IMR-90 (cell line): ENCODE results near the gene PPP1R14B. TPM values are rescaled to one million over a fixed set of nuclear protein-coding genes. Genes with fewer than 3 reads are reported as not detected.

Experiments
- ATAC-seq: fragments of 200-7000 bp; cut with Tn5 transposase; 2 replicates; pipeline ENCODE4 v1.9.1; 2020; ENCODE audit warnings: low read depth, mild to moderate bottlenecking, moderate library complexity
- BruUV-seq: library from RNA; stranded (reverse); fragments of 400-500 nt; replicated peaks from 2 replicates; lab custom pipeline; 2021; lab: Mats Ljungman, UMichigan
- CTCF ChIA-PET: fragments of 300-600 bp; formaldehyde crosslinking; extraction: SDS; loops from one replicate; lab custom pipeline; 2021; ENCODE audit warnings: antibody characterized with exemption; lab: Yijun Ruan, JAX
- POLR2A ChIA-PET: fragments of 300-600 bp; sonication (Branson Sonifier 250); formaldehyde crosslinking; loops from one replicate; lab custom pipeline; 2022; ENCODE audit warnings: antibody characterized with exemption; ENCODE audit not compliant: unreplicated experiment; lab: Charles Lee
- DNase-seq: peaks from one replicate; pipeline ENCODE4 v3.0.0; 2013
- H2AFZ ChIP-seq: replicated peaks from 2 replicates; pipeline ENCODE3; 2013; ENCODE audit warnings: low read length, mild to moderate bottlenecking; ENCODE audit not compliant: poor library complexity
- H2AK5ac ChIP-seq: 2 replicates; pipeline ENCODE4 v1.6.1; 2013; ENCODE audit warnings: low read depth, low read length, inconsistent platforms
- H2AK9ac ChIP-seq: replicated peaks from 2 replicates; pipeline ENCODE3; 2013; ENCODE audit warnings: mild to moderate bottlenecking, low read depth, low read length, moderate library complexity; ENCODE audit not compliant: poor library complexity
- H2BK120ac ChIP-seq: 2 replicates; pipeline ENCODE4 v1.6.1; 2013; ENCODE audit warnings: low read depth, low read length, inconsistent platforms
- H2BK15ac ChIP-seq: 3 replicates; pipeline ENCODE4 v1.6.1; 2013; ENCODE audit warnings: low read depth, low read length, inconsistent platforms
- H2BK20ac ChIP-seq: 2 replicates; pipeline ENCODE4 v1.6.1; 2013; ENCODE audit warnings: low read depth, mild to moderate bottlenecking, inconsistent platforms, low read length, moderate library complexity
- H2BK5ac ChIP-seq: 2 replicates; pipeline ENCODE4 v1.6.1; 2013; ENCODE audit warnings: mild to moderate bottlenecking, low read depth, low read length, inconsistent platforms; ENCODE audit not compliant: poor library complexity, severe bottlenecking
- H3K14ac ChIP-seq: replicated peaks from 2 replicates; pipeline ENCODE4 v1.6.1; 2013; ENCODE audit warnings: low read depth, low read length, inconsistent platforms
- H3K18ac ChIP-seq: 2 replicates; pipeline ENCODE4 v1.6.1; 2013; ENCODE audit warnings: low read depth, low read length, control low read depth
- H3K23ac ChIP-seq: 2 replicates; pipeline ENCODE4 v1.6.1; 2013; ENCODE audit warnings: low read depth, low read length, inconsistent platforms
- H3K27ac ChIP-seq: 2 replicates; pipeline ENCODE4 v1.5.1; 2013; ENCODE audit warnings: mild to moderate bottlenecking, control low read depth, low read length; ENCODE audit not compliant: insufficient read depth
- H3K27me3 ChIP-seq: 2 replicates; pipeline ENCODE4 v1.6.1; 2013; ENCODE audit warnings: low read length; ENCODE audit not compliant: control insufficient read depth, insufficient read depth
- H3K36me3 ChIP-seq: 2 replicates; pipeline ENCODE4 v1.6.1; 2013; ENCODE audit warnings: low read length, mixed read lengths; ENCODE audit not compliant: control insufficient read depth, insufficient read depth
- H3K4ac ChIP-seq: 2 replicates; pipeline ENCODE4 v1.6.1; 2013; ENCODE audit warnings: low read depth, low read length, inconsistent platforms
- H3K4me1 ChIP-seq: 2 replicates; pipeline ENCODE4 v1.6.1; 2013; ENCODE audit warnings: low read length, mixed read lengths; ENCODE audit not compliant: control insufficient read depth, insufficient read depth
- H3K4me2 ChIP-seq: 2 replicates; pipeline ENCODE4 v1.6.1; 2013; ENCODE audit warnings: low read depth, mild to moderate bottlenecking, control low read depth, low read length, moderate library complexity
- H3K4me3 ChIP-seq: 2 replicates; pipeline ENCODE4 v1.5.1; 2013; ENCODE audit warnings: low read depth, mild to moderate bottlenecking, control low read depth, low read length, moderate library complexity; ENCODE audit not compliant: insufficient read depth
- H3K56ac ChIP-seq: 2 replicates; pipeline ENCODE4 v1.6.1; 2013; ENCODE audit warnings: low read length, inconsistent platforms; ENCODE audit not compliant: insufficient read depth; ENCODE audit errors: extremely low read depth
- H3K79me1 ChIP-seq, 2 experiments: 2 replicates each; pipeline ENCODE4 v1.6.1; 2013; ENCODE audit warnings: low read length in 2 of 2, inconsistent platforms in 1 of 2, low read depth in 1 of 2
- H3K9ac ChIP-seq: 2 replicates; pipeline ENCODE4 v1.6.1; 2013; ENCODE audit warnings: low read depth, low read length, control low read depth
- H3K9me1 ChIP-seq: 2 replicates; pipeline ENCODE4 v1.6.1; 2013; ENCODE audit warnings: low read length, inconsistent platforms; ENCODE audit not compliant: insufficient read depth
- H3K9me3 ChIP-seq: 2 replicates; pipeline ENCODE4 v1.6.1; 2013; ENCODE audit warnings: low read length; ENCODE audit not compliant: control insufficient read depth, insufficient read depth
- H4K20me1 ChIP-seq: 2 replicates; pipeline ENCODE4 v1.6.1; 2013; ENCODE audit warnings: low read length, inconsistent platforms; ENCODE audit not compliant: insufficient read depth
- H4K5ac ChIP-seq: 2 replicates; pipeline ENCODE4 v1.6.1; 2013; ENCODE audit warnings: mild to moderate bottlenecking, low read depth, low read length, control low read depth
- H4K8ac ChIP-seq, 2 experiments: 2 replicates each; pipeline ENCODE4 v1.6.1; 2013; ENCODE audit warnings: low read depth in 2 of 2, low read length in 2 of 2, control low read depth in 1 of 2, inconsistent platforms in 1 of 2
- H4K91ac ChIP-seq: 2 replicates; pipeline ENCODE4 v1.6.1; 2013; ENCODE audit warnings: low read depth, low read length, inconsistent platforms; ENCODE audit not compliant: insufficient read depth
- BHLHE40 ChIP-seq: fragments of 150-350 bp; IDR thresholded peaks from 2 replicates; pipeline ENCODE4 v1.6.1; 2016; ENCODE audit warnings: mild to moderate bottlenecking, low read depth, low read length
- CEBPB ChIP-seq: IDR thresholded peaks from 2 replicates; pipeline ENCODE4 v1.6.1; 2012; ENCODE audit warnings: low read depth, low read length, improper control_type of control experiment
- CHD1 ChIP-seq: IDR thresholded peaks from 2 replicates; pipeline ENCODE4 v1.6.1; 2012; ENCODE audit warnings: low read depth, low read length, improper control_type of control experiment
- CTCF ChIP-seq: conservative IDR thresholded peaks from 2 replicates; pipeline ENCODE4 v1.5.1; 2012; ENCODE audit warnings: mild to moderate bottlenecking, low read depth, low read length, improper control_type of control experiment
- FOS ChIP-seq: fragments of 150-350 bp; IDR thresholded peaks from 2 replicates; pipeline ENCODE4 v1.6.1; 2016; ENCODE audit warnings: low read depth, low read length
- MAFK ChIP-seq: IDR thresholded peaks from 2 replicates; pipeline ENCODE4 v1.6.1; 2012; ENCODE audit warnings: low read depth, low read length, improper control_type of control experiment
- MAZ ChIP-seq: IDR thresholded peaks from 2 replicates; pipeline ENCODE4 v1.6.1; 2012; ENCODE audit warnings: low read depth, mild to moderate bottlenecking, low read length, improper control_type of control experiment, moderate library complexity, borderline replicate concordance
- MXI1 ChIP-seq: IDR thresholded peaks from 2 replicates; pipeline ENCODE4 v1.6.1; 2012; ENCODE audit warnings: low read depth, mild to moderate bottlenecking, low read length, moderate library complexity, borderline replicate concordance
- NFE2L2 ChIP-seq: fragments of 150-350 bp; IDR thresholded peaks from 2 replicates; pipeline ENCODE4 v1.6.1; 2016; ENCODE audit warnings: low read depth, mild to moderate bottlenecking, low read length
- POLR2A ChIP-seq: IDR thresholded peaks from 2 replicates; pipeline ENCODE4 v1.6.1; 2012; ENCODE audit warnings: mild to moderate bottlenecking, low read depth, low read length
- RAD21 ChIP-seq: IDR thresholded peaks from 2 replicates; pipeline ENCODE4 v1.6.1; 2012; ENCODE audit warnings: low read length, improper control_type of control experiment
- RCOR1 ChIP-seq: IDR thresholded peaks from 2 replicates; pipeline ENCODE4 v1.6.1; 2012; ENCODE audit warnings: mild to moderate bottlenecking, low read length, improper control_type of control experiment; ENCODE audit not compliant: insufficient replicate concordance
- RFX5 ChIP-seq: IDR thresholded peaks from 2 replicates; pipeline ENCODE4 v1.8.0; 2012; ENCODE audit warnings: low read depth, mild to moderate bottlenecking, low read length, moderate library complexity
- SMC3 ChIP-seq: fragments of 150-350 bp; IDR thresholded peaks from 2 replicates; pipeline ENCODE4 v1.6.1; 2016; ENCODE audit warnings: low read depth, mild to moderate bottlenecking, antibody characterized with exemption, low read length, moderate library complexity
- USF2 ChIP-seq: fragments of 150-350 bp; IDR thresholded peaks from 2 replicates; pipeline ENCODE4 v1.6.1; 2017; ENCODE audit warnings: mild to moderate bottlenecking, antibody characterized with exemption, low read length, low read depth
- WGBS, 2 experiments: methylation state at CpG; one replicate each; pipeline versions ENCODE4 v1.1.5 to v1.1.7; 2013; ENCODE audit warnings: missing lambda C conversion rate in 2 of 2; ENCODE audit not compliant: insufficient read length in 1 of 2; ENCODE audit errors: extremely low coverage in 2 of 2; 5-methylcytosine and 5-hydroxymethylcytosine counted together
- dilution Hi-C: fragments of 300-500 bp; cut with HindIII; formaldehyde crosslinking; loops from one replicate; pipeline ENCODE4 v1.14.3; 2018; ENCODE audit warnings: low sequenced_read_pairs; ENCODE audit not compliant: unreplicated experiment
- in situ Hi-C: fragments of 300-500 bp; cut with MboI; formaldehyde crosslinking; loops from 3 replicates; pipeline ENCODE4 v1.14.3; 2019; ENCODE audit warnings: low sequenced_read_pairs, inconsistent platforms, mixed read lengths
- intact Hi-C: fragments of 100-400 bp; cut with micrococcal nuclease; formaldehyde crosslinking; loops from 2 replicates; pipeline ENCODE4 v1.10.0; 2022
- polyA plus RNA-seq, 3 experiments: library from polyadenylated mRNA; depleted of rRNA; stranded (reverse); fragments of >200 nt; gene quantifications; 2 replicates each; pipeline ENCODE4 v1.2.3, GENCODE V29; 2012; ENCODE audit warnings: low replicate concordance in 1 of 3
- total RNA-seq: library from RNA; depleted of rRNA; stranded (reverse); fragments of >200 nt; gene quantifications from 2 replicates; pipeline ENCODE4 v1.2.3, GENCODE V29; 2012
- TF ChIP-seq, protein P1 (sequence below): fragments of 150-350 bp; IDR thresholded peaks from 2 replicates; pipeline ENCODE4 v1.6.1; 2016; ENCODE audit warnings: low read depth, mild to moderate bottlenecking, low read length, moderate library complexity, borderline replicate concordance

PPP1R14B gene
- total and polyA plus RNA-seq, 2 of the 4 experiments (the other 2 are of a cell fraction), result 176 to 257 TPM

- no peak overlapping the region for H3K14ac ChIP-seq
- H2AK9ac ChIP-seq, result no peak overlapping the region
- no peak overlapping the region for H3K23ac ChIP-seq
- H3K4me2 ChIP-seq, result no peak overlapping the region
- no peak overlapping the region for H3K56ac ChIP-seq
- WGBS, 2 experiments, result no CpG with 5 or more reads among the region's 9 CpGs
- H2AK5ac ChIP-seq, result no peak overlapping the region
- H3K9ac ChIP-seq, result no peak overlapping the region
- H3K9me3 ChIP-seq, result no peaks in the 10 kb centered on the region
- peaks cover 13% of the 10 kb centered on the region; the same call in 1 of the 2 replicates for H4K20me1 ChIP-seq
- H2BK5ac ChIP-seq, result no peak overlapping the region
- H2BK15ac ChIP-seq, result no peak overlapping the region
- peaks cover 0 to 40% of the 10 kb centered on the region in 2 experiments; a peak in 3 of 4 replicates for H3K79me1 ChIP-seq
- H3K4ac ChIP-seq, result no peak overlapping the region
- peaks cover 61% of the 10 kb centered on the region for H3K36me3 ChIP-seq
- no peak overlapping the region for H4K8ac ChIP-seq
- in situ Hi-C loops, result loop anchor here (5.0 kb wide), 1 partner anchor 99 kb away; the partner anchor contains the start of gene CATSPERZ
- no TSS peak for BruUV-seq
- no peak overlapping the region for H3K18ac ChIP-seq
- ATAC-seq (no peak), DNase-seq (no peak)
- dilution Hi-C loops, result no loop called here
- no peak overlapping the region for H2BK20ac ChIP-seq
- H3K4me1 ChIP-seq, result peaks cover 9% of the 10 kb centered on the region
- POLR2A ChIA-PET, result no interaction called here
- TF ChIP-seq CHD1 (no peak), POLR2A (no peak), USF2 (no peak), MAZ (no peak), FOS (no peak), MAFK (no peak), NFE2L2 (no peak), CEBPB (no peak), MXI1 (no peak), BHLHE40 (no peak), RAD21 (no peak), SMC3 (no peak), RFX5 (no peak), CTCF (no peak), RCOR1 (no peak)
- TF ChIP-seq, protein P1, sequence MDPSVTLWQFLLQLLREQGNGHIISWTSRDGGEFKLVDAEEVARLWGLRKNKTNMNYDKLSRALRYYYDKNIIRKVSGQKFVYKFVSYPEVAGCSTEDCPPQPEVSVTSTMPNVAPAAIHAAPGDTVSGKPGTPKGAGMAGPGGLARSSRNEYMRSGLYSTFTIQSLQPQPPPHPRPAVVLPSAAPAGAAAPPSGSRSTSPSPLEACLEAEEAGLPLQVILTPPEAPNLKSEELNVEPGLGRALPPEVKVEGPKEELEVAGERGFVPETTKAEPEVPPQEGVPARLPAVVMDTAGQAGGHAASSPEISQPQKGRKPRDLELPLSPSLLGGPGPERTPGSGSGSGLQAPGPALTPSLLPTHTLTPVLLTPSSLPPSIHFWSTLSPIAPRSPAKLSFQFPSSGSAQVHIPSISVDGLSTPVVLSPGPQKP, result no peak
- no peak overlapping the region for H4K91ac ChIP-seq
- no peak overlapping the region for H2AFZ ChIP-seq
- intact Hi-C loops, result loop anchor here (10.0 kb wide), 1 partner anchor 452 kb away; no protein-coding TSS in a partner anchor
- H4K5ac ChIP-seq, result no peak overlapping the region
- H2BK120ac ChIP-seq, result no peak overlapping the region
- no peak overlapping the region for H3K4me3 ChIP-seq
- no peaks in the 10 kb centered on the region for H3K27me3 ChIP-seq
- H3K9me1 ChIP-seq, result no peaks in the 10 kb centered on the region
- CTCF ChIA-PET, result interaction anchor here (2.0 kb wide), 1 partner anchor 98 kb away, joined by 12 read pairs; no protein-coding TSS in a partner anchor
- no peak overlapping the region for H3K27ac ChIP-seq
These were observed 43.8 kb downstream of the PPP1R14B start for GRCh38 chr11:64202992-64203391.
